GM19025 (cell line): ENCODE data around the gene CYSLTR2.
"Not testable (repeated sequence)": the region's sequence is repeated elsewhere in the genome, so short reads cannot be mapped to it uniquely, and the experiment has no call there.

Experiments
- ATAC-seq: cut with Tn5 transposase; IDR thresholded peaks from one replicate; pipeline ENCODE4 v1.9.1; 2021; ENCODE audit warnings: mild to moderate bottlenecking, low read depth, moderate library complexity; ENCODE audit not compliant: unreplicated experiment

The CYSLTR2 gene

DNA sequence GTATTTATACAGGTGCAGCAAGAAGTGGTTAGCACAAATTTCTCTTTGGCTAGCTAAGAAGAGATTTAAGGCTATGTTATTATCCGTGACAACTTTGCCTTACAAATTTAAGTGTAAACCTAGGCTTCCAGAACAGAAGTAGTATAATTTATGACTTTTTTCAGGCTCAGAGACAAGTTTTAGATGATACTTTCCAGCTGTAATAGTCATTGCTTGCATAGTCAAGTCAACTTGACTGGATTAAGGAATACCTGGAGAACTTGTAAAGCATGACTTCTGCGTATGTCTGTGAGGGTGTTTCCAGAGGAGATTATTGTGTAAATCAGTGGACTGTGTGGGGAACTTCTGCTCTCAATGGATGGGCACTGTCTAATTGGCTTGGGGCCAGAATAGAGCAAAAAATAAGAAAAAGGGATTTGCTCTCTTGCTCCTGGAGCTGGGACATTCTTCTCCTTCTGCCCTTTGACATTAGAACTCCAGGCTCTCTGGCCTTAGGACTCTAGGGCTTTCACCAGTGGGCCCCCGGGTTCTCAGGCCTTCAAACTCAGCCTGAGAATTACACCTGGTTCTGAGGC lies 33.0 kb downstream of the CYSLTR2 start:
- no peak for ATAC-seq

DNA sequence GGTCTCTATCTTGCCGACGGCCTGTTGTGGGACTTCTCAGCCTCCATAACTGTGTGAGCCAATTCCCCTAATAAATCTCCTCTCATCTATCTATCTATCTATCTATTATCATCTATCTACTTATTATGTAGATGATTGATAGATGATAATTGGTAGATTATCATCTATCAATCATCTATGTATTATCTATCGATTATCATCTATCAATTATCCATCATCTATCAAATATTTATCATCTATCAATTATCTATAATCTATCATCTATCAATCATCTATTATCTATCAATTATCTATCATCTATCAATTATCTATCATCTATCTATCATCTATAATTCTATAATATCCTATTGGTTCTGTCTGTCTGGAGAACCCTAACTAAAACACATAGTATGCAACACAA lies 33.5 kb downstream of the CYSLTR2 start:
- no peak for ATAC-seq

DNA sequence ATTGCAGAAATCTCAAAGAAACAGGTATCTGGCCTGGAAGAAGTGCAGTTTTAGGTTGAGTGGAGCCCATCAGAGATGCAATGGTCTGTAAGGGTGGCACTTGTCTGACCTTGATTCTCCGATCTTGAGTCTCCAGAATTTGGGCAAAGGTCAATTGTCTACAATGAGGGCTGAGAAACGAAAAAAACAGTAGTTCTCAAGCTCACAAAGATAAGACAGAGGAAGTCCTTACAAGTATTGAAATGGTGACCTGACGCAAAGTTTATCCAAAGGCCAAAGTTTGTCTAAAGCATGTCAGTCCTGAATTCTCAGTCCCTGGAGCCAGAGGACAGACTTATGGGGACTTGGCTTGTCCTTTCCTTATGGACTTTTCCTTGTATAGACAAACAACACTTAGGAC lies 40.3 kb downstream of the CYSLTR2 start:
- ATAC-seq = no peak

DNA sequence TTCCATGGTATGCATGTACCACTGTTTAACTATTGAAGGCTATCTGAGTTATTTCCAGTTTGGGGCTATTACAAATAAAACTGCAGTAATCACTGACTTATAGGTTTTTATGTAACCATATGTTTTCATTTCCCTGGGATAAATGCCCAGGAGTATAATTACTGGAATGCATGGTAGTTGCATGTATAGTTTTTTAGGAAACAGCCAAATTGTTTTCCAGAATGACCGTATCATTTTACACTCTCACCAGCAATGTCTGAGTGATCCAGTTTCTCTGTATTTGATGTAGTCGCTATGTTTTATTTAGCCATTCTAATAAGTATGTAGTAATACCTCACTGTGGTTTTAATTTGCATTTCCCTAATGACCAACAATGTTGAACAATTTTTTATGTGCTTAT lies 42.0 kb downstream of the CYSLTR2 start:
- no peak for ATAC-seq

DNA sequence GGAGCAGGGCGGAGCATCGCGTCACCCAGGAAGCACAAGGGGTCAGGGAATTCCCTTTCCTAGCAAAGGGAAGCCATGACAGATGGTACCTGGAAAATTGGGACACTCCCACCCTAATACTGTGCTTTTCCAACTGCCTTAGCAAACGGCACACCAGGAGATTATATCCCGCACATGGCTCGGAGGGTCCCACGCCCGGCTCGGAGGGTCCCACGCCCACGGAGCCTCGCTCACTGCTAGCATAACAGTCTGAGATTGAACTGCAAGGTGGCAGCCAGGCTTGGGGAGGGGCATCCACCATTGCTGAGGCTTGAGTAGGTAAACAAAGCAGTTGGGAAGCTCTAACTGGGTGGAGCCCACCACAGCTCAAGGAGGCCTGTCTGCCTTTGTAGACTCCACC lies 42.9 kb downstream of the CYSLTR2 start:
- ATAC-seq = not testable (repeated sequence)

DNA sequence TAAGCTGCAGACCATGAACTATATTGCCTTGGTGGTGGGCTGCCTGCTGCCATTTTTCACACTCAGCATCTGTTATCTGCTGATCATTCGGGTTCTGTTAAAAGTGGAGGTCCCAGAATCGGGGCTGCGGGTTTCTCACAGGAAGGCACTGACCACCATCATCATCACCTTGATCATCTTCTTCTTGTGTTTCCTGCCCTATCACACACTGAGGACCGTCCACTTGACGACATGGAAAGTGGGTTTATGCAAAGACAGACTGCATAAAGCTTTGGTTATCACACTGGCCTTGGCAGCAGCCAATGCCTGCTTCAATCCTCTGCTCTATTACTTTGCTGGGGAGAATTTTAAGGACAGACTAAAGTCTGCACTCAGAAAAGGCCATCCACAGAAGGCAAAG lies 53.7 kb downstream of the CYSLTR2 start:
- no peak for ATAC-seq

DNA sequence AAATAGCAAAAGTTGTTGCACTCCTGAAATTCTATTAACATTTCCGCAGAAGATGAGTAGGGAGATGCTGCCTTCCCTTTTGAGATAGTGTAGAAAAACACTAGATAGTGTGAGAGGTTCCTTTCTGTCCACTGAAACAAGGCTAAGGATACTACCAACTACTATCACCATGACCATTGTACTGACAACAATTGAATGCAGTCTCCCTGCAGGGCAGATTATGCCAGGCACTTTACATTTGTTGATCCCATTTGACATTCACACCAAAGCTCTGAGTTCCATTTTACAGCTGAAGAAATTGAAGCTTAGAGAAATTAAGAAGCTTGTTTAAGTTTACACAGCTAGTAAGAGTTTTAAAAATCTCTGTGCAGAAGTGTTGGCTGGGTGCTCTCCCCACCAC lies 55.0 kb downstream of the CYSLTR2 start:
- no peak for ATAC-seq

DNA sequence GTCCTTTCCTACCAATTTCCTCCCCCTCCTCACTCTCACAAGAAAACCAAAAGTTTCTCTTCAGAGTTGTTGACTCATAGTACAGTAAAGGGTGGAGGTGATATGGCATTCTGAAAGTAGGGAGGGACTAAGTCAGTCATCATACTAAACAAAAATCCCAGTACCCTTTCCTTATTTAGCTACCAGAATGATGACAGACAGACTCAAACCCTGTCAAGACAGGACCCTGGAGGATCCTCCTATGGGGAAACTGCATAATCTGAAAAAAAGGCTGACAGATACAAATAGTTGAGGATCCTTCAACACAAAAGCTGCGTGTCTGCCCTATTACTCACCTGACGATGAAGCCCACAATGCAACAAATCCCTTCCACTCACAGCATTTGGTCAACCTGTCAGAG lies 55.5 kb downstream of the CYSLTR2 start:
- no peak for ATAC-seq

DNA sequence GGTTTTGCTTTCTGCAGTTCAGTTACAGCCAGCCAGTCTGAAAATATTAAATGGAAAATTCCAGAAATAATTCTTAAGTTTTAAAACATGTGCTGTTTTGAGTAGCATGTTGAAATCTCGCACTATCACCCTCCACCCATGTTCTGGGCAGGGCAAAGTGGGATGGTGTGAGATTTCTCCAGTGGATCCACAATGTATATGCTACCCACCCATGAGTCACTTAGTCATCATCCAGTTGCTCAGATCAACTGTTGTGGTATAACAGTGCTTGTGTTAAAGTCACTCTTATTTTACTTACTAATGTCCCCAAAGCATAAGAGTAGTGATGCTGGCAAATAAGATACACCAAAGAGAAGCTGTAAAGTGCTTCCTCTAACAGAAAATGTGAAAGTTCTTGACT lies 56.4 kb downstream of the CYSLTR2 start:
- no peak for ATAC-seq

DNA sequence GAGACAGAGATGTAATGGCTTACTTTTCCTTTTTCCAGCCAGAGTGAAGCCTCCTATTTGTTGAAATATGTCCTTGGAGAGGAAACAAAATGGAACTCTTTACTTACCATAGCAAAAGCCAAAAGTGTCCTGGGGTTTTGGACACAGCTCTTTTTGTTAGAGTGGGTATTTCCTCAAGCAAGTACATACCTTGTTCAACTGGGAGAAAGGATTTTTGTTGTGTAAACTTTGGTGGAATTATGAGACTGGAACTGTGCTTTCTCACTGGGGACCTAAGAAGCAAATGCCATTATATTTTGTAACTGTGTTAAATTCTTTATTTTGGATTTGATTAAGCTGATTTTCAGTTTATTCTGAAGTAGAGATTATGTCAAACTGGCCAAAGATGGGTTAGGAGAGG lies 58.4 kb downstream of the CYSLTR2 start:
- ATAC-seq = no peak

DNA sequence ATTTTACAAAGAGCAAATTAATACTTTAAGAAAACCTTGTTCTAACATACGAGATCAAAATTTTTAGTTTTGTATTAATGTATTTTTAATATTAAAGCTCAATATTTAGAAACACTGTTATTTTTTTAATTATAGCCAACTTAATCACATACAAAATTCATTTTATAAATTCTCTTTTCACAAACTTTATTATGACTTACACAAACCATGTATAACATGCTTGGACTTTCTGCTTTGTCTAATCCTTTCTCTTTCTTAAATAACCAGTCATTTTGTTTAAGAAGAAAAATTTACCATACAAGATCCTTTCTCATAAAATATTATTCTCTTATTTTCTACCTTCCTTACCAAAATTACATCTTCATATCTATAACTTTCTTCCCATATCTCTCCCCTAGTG lies 62.2 kb downstream of the CYSLTR2 start:
- ATAC-seq = no peak

DNA sequence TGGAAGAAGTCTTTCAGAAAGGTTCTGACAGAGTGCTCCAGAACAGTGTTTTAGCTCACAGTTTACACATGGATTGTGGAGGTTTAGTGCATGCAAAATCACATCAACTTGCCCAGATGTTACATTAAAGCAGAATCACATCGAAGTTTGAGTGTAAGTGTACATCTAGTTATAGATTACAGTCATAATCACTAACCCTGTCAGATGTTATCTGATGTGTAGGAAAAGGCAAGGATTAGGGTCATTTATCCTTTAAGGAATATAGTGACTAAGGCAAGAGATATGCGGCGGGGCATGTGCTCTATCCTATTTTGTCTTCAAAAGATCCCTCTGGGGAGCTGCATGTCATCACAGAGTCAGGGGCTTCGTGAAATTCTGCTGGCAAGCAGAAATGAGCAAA lies 66.9 kb downstream of the CYSLTR2 start:
- ATAC-seq = no peak

DNA sequence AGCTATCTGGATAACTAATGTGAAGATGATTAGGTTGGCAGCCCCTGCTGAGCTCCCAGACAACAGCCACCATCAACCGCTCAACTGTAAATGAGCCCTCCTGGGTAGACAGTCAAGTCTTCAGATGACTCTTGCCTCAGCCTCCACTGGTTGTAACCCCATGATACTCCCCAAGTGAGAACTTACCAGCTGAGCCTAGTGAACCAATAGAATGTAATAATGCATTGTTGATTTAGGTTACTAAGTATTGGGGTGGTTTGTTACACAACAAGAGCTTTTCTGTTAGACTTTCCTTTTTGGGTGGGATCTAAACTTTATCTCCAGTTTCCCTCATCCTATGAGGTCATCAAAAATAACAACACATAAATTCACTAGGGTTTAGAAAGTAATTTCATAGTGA lies 69.4 kb downstream of the CYSLTR2 start:
- ATAC-seq = no peak

DNA sequence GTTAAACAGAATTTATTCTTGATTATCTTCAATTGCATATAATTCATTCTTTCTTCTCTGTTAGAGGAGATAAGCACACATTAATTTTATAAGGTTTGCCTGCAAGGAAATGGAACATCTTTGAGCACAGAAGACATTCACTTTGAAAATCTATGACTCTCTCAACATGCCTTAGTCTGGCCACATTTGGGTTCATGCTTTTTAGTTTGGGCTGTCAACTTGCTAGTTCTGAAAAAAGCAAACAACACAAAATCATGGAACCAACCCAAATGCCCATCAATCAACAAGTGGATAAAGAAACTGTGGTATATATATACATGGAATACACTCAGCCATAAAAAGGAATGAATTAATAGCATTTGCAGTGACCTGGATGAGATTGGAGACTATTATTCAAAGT lies 71.5 kb downstream of the CYSLTR2 start:
- ATAC-seq = no peak

DNA sequence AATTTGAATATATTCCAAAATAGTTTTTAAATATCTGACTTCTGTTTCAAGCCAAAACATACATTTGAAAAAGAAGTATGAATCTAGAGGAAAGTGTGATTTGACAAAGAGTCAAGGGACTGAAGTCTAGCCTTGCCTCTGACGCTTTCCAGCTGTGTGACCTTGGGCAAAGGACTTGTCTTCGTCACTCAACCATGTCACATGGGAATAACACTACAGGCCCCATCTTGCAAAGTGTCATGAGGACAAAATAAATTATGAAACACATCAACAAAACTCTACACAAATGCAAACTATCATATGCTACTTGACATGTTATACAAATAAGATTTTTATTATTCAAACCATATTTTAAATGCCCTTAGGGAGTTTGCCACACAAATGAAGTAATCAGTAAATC lies 73.0 kb downstream of the CYSLTR2 start:
- ATAC-seq = no peak

DNA sequence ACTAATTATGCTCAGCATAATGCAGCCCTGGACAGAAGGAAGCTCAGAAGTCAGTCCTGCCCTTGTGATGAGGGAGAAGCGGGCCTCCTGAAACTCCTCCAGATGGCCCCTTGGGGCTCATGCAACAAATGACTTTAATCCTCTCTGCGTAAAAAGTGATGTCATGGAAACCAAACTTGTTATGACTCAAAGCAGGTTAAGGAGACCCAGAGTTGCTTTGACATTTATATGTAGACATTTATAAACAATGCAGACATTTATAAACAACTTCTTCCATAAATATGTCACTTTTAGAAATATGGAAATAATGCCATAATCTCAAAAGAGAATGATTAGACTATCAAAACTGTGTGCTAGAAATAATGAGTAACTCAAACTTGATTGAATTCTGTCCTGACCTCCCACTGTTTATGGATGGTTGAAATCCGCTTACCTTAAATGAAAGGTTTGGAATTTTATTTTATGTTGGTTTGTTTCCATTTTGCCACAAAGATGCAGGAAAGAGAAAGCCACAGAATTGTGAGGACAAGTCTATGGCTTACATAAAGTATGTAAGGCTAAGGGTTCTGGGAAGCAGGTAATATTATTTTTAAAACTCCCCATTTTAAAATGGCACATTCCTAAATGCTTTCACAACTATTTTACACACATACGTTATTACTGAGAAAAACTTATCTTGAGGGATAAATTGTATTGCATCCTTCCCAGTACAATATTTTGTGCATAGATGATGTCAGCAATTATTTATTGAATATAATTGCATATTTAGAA lies 73.7 kb downstream of the CYSLTR2 start:
- ATAC-seq = no peak

DNA sequence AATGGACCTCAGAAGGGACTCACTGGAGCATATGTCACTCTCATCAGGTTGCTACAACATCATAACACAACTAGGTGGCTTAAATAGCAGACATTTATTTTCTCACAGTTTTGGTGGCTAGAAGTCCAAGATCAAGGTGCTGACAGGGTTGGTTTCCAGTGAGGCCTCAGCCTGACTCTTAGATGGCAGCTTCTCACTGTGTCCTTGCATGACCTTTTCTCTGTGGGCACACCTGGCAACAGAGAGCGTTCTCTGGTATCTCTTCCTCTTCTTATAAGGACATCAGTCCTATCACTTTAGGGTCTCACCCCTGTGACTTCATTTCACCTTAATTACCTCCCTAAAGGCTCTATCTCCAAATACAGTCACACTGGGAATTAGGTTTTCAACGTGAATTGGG lies 74.5 kb downstream of the CYSLTR2 start:
- ATAC-seq = no peak

DNA sequence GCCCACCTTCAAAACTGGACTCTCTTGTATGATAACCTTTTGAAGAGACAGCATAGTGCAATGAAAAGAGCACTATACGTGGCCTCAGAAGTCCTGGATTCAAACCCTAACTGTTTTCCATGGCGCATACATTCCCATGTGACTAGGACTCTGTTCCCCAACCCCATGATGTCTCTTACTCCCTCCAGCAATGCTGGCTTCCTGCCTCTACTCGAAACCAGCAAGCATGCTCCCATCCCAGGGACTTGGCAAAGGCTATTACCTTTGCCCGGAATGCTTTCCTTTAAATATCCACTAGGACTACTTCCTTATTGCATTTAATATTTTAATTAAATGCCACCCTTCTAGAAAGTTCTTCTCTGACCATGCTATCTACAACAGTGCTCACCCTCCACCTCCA lies 75.1 kb downstream of the CYSLTR2 start:
- no peak for ATAC-seq

DNA sequence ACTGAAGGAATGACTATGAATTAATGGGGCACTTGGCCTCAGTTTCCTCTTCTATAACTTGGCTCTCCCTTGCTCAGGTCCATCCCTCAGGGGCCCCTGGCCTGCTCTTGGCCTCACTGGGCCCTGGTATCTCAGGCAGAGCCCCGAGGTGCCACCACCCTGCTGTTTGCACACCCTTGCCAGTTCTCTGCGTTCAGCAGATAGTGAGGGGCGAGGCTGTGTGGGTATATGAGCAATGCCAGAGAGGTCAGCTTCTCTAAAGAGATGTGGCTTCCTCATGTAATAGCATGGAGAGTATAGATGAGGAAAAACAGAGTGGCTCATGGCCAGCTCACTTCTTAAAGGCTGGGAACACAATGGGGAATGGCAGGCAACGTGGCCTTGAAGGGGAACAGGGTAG lies 76.1 kb downstream of the CYSLTR2 start:
- ATAC-seq = no peak

DNA sequence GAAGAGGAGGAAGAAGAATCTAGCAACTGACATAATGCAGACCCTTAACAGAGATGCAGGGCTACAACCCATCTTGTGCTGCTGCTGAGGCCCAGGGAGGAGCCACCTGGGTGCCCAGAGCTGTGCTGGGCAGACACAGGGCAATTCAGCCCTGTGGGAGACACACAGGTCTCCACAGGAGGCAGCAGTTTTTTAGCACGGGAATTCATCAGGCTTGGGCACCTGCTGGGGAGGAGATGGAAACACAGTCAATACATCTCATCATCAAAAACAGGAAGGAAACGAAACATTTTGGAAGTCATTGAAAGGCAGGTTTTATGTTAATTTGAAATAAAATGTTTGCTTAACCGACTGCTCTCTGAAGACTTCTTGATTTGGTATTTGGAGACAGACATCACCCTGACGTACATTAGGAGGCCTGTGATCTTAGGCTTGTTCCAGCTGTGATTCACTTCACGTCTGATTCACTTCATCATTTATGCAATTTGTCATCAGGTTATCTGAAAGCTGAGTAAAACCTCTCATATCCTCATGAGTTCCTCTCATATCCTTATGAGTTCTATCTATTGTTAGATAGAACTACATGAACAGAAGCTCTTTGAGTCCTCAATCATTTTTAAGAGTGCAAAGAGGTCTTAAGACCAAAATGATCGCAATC lies 77.4 kb downstream of the CYSLTR2 start:
- ATAC-seq = no peak

DNA sequence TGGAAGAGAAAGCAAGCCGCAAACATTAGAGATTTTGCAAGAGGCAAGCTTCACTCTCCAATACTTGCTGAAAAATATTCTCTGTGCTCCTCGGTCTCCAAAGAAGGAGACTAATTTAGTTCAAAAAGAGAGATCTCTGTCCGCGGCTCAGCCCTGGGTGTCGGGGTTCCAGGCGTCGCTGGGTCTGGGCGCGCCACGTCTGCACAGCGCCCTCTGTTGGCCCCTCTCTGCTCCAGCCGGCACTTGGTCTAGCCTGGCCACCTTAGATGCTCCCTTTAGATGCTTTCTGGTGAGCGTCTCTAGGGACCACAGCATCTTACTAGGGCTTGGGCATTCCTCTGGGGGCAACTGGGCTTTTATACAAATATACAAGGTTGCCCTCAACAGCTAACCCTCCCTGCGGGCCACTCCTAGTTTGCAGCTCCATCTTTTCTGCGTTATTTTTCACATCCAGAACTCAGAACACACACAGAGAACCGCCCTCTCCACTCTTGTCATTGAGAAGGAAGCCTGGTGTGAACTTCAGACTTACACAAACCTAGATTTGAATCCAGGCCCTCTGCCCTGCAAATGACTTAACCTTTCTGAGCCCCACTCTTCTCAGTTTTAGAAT lies 78.3 kb downstream of the CYSLTR2 start:
- ATAC-seq = no peak
